KMS-11 (cell line): Measurements from ENCODE around the gene CPED1.

Experiments used
- H2AFZ ChIP-seq: fragments of 200-600 bp; sonication (generic); 2 replicates; pipeline ENCODE4 v1.6.1; 2016; ENCODE audit warnings: antibody characterized with exemption, mixed run types, low read depth
- H3K27ac ChIP-seq: fragments of 200-600 bp; sonication (generic); 2 replicates; pipeline ENCODE4 v1.6.1; 2016; ENCODE audit warnings: mild to moderate bottlenecking, mixed run types
- H3K27me3 ChIP-seq: fragments of 200-600 bp; sonication (generic); 2 replicates; pipeline ENCODE4 v1.6.1; 2017; ENCODE audit warnings: mild to moderate bottlenecking, low read depth, mixed run types, moderate library complexity; ENCODE audit not compliant: insufficient read depth
- H3K36me3 ChIP-seq: fragments of 200-600 bp; sonication (generic); 2 replicates; pipeline ENCODE4 v1.6.1; 2017; ENCODE audit warnings: mild to moderate bottlenecking, mixed run types; ENCODE audit not compliant: insufficient read depth
- H3K4me1 ChIP-seq: fragments of 200-600 bp; sonication (generic); 2 replicates; pipeline ENCODE4 v1.6.1; 2016; ENCODE audit warnings: mild to moderate bottlenecking, low read depth, mixed run types; ENCODE audit not compliant: poor library complexity, severe bottlenecking
- H3K4me2 ChIP-seq: fragments of 200-600 bp; sonication (generic); 2 replicates; pipeline ENCODE4 v1.7.0; 2016; ENCODE audit warnings: mild to moderate bottlenecking, mixed run types
- H3K4me3 ChIP-seq: fragments of 200-600 bp; sonication (generic); IDR thresholded peaks from 2 replicates; pipeline ENCODE4 v1.6.1; 2017; ENCODE audit warnings: low read depth, low read length, mixed read lengths; ENCODE audit not compliant: insufficient read depth
- H3K79me2 ChIP-seq: fragments of 200-600 bp; sonication (generic); 2 replicates; pipeline ENCODE4 v1.6.1; 2016; ENCODE audit warnings: low read depth, mixed run types; ENCODE audit not compliant: insufficient read depth
- H3K9ac ChIP-seq: fragments of 200-600 bp; sonication (generic); 2 replicates; pipeline ENCODE4 v1.6.1; 2016; ENCODE audit warnings: mild to moderate bottlenecking, mixed run types
- H4K20me1 ChIP-seq: fragments of 200-600 bp; sonication (generic); 2 replicates; pipeline ENCODE4 v1.6.1; 2016; ENCODE audit warnings: mild to moderate bottlenecking, mixed run types; ENCODE audit not compliant: insufficient read depth
- TF ChIP-seq, protein P1 (sequence below): fragments of 200-600 bp; sonication (generic); conservative IDR thresholded peaks from 2 replicates; pipeline ENCODE4 v1.6.1; 2017; ENCODE audit warnings: low read depth, mild to moderate bottlenecking, antibody characterized with exemption, low read length, moderate library complexity, mixed read lengths

CPED1 gene

DNA sequence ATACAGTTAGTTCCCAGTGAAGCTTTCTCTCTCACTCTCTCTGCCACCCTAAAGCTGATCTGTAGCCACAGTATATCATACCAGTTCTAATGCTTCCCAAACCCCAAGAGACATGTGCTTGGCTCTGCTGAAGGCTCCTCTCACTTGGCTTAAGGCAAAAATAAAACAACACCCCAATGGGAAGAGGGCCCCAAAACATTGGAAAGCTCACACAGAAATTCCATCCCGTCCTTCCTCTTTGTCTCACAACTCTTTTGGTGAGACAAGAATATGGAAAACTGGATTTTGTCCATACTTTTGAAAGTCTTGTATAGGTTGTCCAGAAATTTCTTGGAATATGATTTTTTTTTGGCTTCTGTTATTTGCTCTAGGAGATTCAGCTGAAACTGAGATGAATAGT lies 284.2 kb downstream of the CPED1 start:
- TF ChIP-seq, protein P1, sequence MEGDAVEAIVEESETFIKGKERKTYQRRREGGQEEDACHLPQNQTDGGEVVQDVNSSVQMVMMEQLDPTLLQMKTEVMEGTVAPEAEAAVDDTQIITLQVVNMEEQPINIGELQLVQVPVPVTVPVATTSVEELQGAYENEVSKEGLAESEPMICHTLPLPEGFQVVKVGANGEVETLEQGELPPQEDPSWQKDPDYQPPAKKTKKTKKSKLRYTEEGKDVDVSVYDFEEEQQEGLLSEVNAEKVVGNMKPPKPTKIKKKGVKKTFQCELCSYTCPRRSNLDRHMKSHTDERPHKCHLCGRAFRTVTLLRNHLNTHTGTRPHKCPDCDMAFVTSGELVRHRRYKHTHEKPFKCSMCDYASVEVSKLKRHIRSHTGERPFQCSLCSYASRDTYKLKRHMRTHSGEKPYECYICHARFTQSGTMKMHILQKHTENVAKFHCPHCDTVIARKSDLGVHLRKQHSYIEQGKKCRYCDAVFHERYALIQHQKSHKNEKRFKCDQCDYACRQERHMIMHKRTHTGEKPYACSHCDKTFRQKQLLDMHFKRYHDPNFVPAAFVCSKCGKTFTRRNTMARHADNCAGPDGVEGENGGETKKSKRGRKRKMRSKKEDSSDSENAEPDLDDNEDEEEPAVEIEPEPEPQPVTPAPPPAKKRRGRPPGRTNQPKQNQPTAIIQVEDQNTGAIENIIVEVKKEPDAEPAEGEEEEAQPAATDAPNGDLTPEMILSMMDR = no peak
- no peak overlapping the region for H3K27ac ChIP-seq
- no peak overlapping the region for H3K4me3 ChIP-seq
- no peaks in the 10 kb centered on the region for H3K27me3 ChIP-seq
- H3K4me2 ChIP-seq = peak overlapping the region; percentile 66; the same call in 1 of the 2 replicates
- H3K4me1 ChIP-seq = peaks cover 64% of the 10 kb centered on the region
- no peaks in the 10 kb centered on the region for H4K20me1 ChIP-seq
- H3K79me2 ChIP-seq = no peaks in the 10 kb centered on the region
- H3K9ac ChIP-seq = no peak overlapping the region
- no peaks in the 10 kb centered on the region for H3K36me3 ChIP-seq
- H2AFZ ChIP-seq = no peak overlapping the region

DNA sequence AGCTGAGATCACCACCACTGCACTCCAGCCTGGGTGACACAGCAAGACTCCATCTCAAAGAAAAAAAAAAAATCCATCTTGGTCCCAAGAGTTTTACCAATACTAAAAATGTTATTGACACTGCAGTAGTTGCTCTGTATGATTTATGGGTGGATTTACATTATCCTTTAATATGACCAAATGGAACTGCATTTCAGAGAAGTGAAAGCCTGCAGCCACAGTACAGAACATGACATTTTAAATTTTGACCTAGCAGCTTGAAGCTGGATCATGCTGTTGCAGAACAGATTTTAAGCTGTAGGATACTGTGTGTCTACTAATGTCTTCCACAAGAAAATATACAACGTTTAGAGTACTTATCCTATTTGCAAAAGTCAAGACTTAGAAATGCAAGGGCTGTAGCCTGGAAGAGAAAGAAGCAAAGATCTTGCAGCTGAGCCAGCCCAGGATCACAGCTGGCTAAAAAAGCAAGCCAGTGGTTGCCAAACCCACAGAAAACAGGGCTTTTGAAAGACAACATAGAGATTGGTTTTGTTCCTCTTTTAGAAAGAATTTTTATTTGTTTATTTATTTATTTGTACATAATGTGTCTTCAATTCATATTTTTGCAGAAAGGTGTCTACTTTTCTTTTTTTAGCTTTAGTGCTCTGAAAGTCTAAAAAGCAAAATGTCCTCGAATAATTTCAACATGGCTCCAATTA lies 285.1 kb downstream of the CPED1 start:
- no peaks in the 10 kb centered on the region for H3K79me2 ChIP-seq
- H3K9ac ChIP-seq = no peak overlapping the region; the same call in 1 of the 2 replicates
- H3K4me3 ChIP-seq = no peak overlapping the region
- peak overlapping the region; percentile 40 for H3K27ac ChIP-seq
- H3K36me3 ChIP-seq = no peaks in the 10 kb centered on the region
- no peak overlapping the region; the same call in 1 of the 2 replicates for H2AFZ ChIP-seq
- H3K4me1 ChIP-seq = peaks cover 74% of the 10 kb centered on the region
- peak overlapping the region; percentile 66 for H3K4me2 ChIP-seq
- H4K20me1 ChIP-seq = no peaks in the 10 kb centered on the region
- TF ChIP-seq, protein P1 = no peak
- H3K27me3 ChIP-seq = no peaks in the 10 kb centered on the region

DNA sequence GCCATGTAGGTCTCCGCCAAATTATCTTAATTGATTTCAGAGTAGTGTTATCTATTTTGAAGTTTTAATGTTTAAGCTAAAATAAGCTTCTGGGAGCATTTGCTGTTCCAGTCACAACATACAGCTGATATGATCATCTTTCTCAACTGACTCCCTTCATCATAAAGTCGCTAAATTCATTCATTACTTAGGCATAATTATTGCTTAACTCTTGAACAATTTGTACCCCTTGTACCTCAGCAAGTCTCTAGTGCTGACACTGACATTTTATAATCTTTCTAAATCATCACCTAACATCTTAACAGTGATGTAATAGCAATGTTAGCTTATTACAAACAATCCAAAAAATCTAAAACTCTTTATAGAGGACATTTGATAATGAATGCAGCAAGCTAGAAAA lies 286.0 kb downstream of the CPED1 start:
- H3K79me2 ChIP-seq = no peaks in the 10 kb centered on the region
- TF ChIP-seq, protein P1 = no peak
- H3K4me2 ChIP-seq = peak overlapping the region; percentile 66
- H2AFZ ChIP-seq = no peak overlapping the region
- H3K36me3 ChIP-seq = no peaks in the 10 kb centered on the region
- H3K4me3 ChIP-seq = no peak overlapping the region
- no peak overlapping the region for H3K9ac ChIP-seq
- H4K20me1 ChIP-seq = no peaks in the 10 kb centered on the region
- H3K4me1 ChIP-seq = peaks cover 81% of the 10 kb centered on the region
- H3K27me3 ChIP-seq = no peaks in the 10 kb centered on the region
- H3K27ac ChIP-seq = 0 out of 2 replicates have a peak overlapping the region, but pooled peaks have one; percentile 40

DNA sequence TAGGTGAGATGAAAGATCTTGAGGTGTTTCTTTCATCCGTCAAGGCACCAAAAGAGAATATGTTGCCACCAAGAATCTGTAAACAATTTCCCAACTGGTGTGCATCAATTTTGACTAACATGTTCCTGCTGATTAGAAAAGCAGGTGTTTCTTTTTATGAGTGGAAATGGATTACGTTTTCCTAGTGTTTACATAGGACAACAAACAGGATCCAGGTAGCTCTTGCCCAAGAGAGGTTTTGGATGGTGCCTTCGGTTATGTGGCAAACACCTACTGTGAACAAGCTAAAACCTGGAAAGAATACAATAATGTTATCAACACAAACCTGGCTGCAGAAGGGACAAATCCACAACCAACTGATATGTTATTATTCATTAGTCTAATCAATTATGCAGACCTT lies 286.7 kb downstream of the CPED1 start:
- Histone ChIP-seq H3K27me3 (no peaks in the 10 kb centered on the region), H3K4me3 (no peak overlapping the region), H3K27ac (no peak overlapping the region), H3K9ac (no peak overlapping the region), H4K20me1 (no peaks in the 10 kb centered on the region), H3K36me3 (no peaks in the 10 kb centered on the region), H2AFZ (no peak overlapping the region), H3K4me1 (peaks cover 88% of the 10 kb centered on the region), H3K4me2 (peak overlapping the region; percentile 66), H3K79me2 (no peaks in the 10 kb centered on the region)
- TF ChIP-seq, protein P1 = no peak
